Measurements from ENCODE around the gene IVNS1ABP. TPM values are rescaled to one million over a fixed set of nuclear protein-coding genes. Genes with fewer than 3 reads are reported as not detected.

Gene IVNS1ABP
- polyA plus RNA-seq, 1 experiment, result 59.6 TPM

DNA sequence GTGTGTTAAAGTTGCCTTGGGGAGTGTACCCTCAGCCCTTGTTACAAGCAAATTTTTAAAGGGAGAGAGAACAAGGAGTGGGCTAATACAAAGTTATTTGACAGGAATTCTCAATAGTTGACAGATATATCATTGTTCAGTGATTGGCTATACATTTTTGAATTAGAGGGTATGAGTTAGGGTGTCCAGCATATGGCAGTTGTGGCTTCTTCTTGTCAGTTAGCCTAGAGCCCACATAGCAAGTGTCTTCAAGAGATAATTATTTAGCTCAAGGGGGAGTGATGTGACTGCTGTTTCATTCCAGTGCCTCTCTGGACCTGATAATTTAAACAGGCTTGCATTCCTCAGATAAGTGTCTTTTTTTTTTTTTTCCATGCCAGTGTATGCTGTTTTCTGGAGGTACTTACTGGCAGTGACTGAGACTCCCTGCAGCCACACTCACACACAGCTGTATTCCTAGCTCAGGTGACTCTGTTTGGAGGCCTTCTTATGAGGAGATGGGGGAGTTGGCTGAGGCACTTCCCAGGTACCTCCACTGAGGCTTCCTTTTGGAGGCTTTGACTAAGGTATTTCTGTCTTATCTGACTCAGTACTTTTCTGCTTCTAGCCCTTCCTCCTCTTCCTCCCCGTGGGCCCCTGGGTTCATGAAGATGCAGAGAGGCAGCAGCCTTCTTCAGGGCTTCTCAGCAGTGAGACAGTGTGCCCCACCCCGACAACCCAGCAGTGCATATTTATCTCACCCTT lies 32.3 kb downstream of the IVNS1ABP start:
- Histone ChIP-seq H3K9me3 (ENCODE audit: control insufficient read depth, insufficient read depth, low read length) (no peaks in the 10 kb centered on the region), H3K27ac (ENCODE audit: low read depth, low read length) (no peak overlapping the region), H3K4me3 (ENCODE audit: low read depth, low read length) (no peak overlapping the region), H3K27me3 (ENCODE audit: control insufficient read depth, insufficient read depth, low read length) (no peaks in the 10 kb centered on the region)
- TF ChIP-seq, protein P1, sequence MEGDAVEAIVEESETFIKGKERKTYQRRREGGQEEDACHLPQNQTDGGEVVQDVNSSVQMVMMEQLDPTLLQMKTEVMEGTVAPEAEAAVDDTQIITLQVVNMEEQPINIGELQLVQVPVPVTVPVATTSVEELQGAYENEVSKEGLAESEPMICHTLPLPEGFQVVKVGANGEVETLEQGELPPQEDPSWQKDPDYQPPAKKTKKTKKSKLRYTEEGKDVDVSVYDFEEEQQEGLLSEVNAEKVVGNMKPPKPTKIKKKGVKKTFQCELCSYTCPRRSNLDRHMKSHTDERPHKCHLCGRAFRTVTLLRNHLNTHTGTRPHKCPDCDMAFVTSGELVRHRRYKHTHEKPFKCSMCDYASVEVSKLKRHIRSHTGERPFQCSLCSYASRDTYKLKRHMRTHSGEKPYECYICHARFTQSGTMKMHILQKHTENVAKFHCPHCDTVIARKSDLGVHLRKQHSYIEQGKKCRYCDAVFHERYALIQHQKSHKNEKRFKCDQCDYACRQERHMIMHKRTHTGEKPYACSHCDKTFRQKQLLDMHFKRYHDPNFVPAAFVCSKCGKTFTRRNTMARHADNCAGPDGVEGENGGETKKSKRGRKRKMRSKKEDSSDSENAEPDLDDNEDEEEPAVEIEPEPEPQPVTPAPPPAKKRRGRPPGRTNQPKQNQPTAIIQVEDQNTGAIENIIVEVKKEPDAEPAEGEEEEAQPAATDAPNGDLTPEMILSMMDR (IDR thresholded peaks at IDR 0.05; ENCODE audit: low read depth, low read length), result no peak
- DNase-seq (ENCODE audit: low read depth, low spot score), result no peak
- POLR2A ChIA-PET, result interaction anchor here (0.7 kb wide), 3 partner anchors 8 to 154 kb away, joined by 4 to 6 read pairs (median 5); no protein-coding TSS in a partner anchor
- CTCF ChIA-PET, result interaction anchor here (1.0 kb wide), 1 partner anchor 385 kb away, joined by 3 read pairs; no protein-coding TSS in a partner anchor

DNA sequence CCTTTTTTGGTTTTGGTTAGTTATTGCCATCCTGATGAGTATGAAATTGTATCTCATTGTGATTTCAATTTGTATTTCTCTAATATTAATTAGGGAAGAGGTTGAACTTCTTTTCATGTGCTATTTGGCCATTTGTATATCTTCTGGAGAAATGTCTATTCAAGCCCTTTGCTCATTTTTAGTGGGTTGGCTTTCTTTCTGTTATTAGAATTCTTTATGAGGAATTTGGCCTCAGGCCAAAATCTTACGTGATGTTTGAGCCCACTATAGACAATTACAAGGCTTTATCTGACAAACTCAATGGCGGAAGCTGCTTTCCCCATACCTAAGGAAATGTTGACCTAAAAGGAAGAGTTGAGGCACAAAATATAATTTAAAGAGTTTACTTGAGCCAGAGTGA lies 32.9 kb downstream of the IVNS1ABP start:
- CTCF ChIA-PET, result interaction anchor here (1.0 to 1.6 kb wide), 2 partner anchors 114 to 386 kb away, joined by 3 to 5 read pairs; no protein-coding TSS in a partner anchor
- H3K4me3 ChIP-seq (ENCODE audit: low read depth, low read length), result no peak overlapping the region
- POLR2A ChIA-PET, result interaction anchor here (0.7 kb wide), 1 partner anchor 9 kb away, joined by 6 read pairs; no protein-coding TSS in a partner anchor
- DNase-seq (ENCODE audit: low read depth, low spot score), result no peak
- no peak overlapping the region for H3K27ac ChIP-seq (ENCODE audit: low read depth, low read length)
- H3K27me3 ChIP-seq (ENCODE audit: control insufficient read depth, insufficient read depth, low read length), result no peaks in the 10 kb centered on the region
- TF ChIP-seq, protein P1 (IDR thresholded peaks at IDR 0.05; ENCODE audit: low read depth, low read length), result no peak
- H3K9me3 ChIP-seq (ENCODE audit: control insufficient read depth, insufficient read depth, low read length), result no peaks in the 10 kb centered on the region

DNA sequence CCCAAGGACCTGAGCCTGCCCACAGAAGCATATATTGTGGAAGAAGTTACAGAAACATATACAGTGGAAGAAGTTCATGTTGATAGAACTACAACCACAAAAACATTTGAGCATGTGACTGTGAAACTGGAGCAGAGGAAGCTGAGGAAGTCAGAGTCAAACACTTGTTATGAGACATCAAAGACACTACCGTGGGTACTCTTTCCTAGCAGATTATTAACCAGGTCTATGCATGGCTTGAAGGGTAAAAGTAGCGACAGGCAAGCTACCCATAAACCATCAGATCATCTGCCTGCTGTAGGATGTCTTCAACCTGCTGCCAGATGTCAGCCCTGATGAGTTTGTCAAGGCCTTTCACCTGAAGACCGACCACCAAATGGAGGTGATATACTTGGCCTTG lies 35.8 kb downstream of the IVNS1ABP start:
- POLR2A ChIA-PET, result no interaction called here
- CTCF ChIA-PET, result interaction anchor here (1.2 kb wide), 1 partner anchor 389 kb away, joined by 3 read pairs; no protein-coding TSS in a partner anchor
- H3K4me3 ChIP-seq (ENCODE audit: low read depth, low read length), result no peak overlapping the region
- TF ChIP-seq, protein P1 (IDR thresholded peaks at IDR 0.05; ENCODE audit: low read depth, low read length), result no peak
- no peaks in the 10 kb centered on the region for H3K27me3 ChIP-seq (ENCODE audit: control insufficient read depth, insufficient read depth, low read length)
- no peak for DNase-seq (ENCODE audit: low read depth, low spot score)
- H3K9me3 ChIP-seq (ENCODE audit: control insufficient read depth, insufficient read depth, low read length), result no peaks in the 10 kb centered on the region
- H3K27ac ChIP-seq (ENCODE audit: low read depth, low read length), result no peak overlapping the region

DNA sequence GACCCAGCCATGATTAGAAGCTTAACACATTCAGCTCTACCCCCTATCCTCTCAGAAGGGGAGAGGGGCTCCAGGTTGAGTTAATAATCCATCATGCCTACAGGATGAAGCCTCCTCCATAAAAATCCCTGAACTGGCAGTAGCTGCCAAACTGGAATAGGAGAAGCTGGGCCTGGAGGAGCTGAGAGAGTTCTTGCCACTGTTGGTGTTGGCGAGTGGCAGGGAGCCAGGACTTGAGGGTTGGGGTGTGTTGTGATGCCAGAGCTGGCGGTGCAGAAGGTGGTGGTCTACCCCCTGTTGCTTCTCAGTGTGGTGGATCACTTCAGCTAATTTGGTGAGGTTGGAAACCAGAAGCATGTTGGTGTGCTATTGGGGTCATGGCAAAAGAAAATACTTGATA lies 36.5 kb downstream of the IVNS1ABP start:
- Histone ChIP-seq H3K4me3 (ENCODE audit: low read depth, low read length) (no peak overlapping the region), H3K27me3 (ENCODE audit: control insufficient read depth, insufficient read depth, low read length) (no peaks in the 10 kb centered on the region), H3K27ac (ENCODE audit: low read depth, low read length) (no peak overlapping the region), H3K9me3 (ENCODE audit: control insufficient read depth, insufficient read depth, low read length) (no peaks in the 10 kb centered on the region)
- TF ChIP-seq, protein P1 (IDR thresholded peaks at IDR 0.05; ENCODE audit: low read depth, low read length), result no peak
- no peak for DNase-seq (ENCODE audit: low read depth, low spot score)
- POLR2A ChIA-PET, result no interaction called here
- CTCF ChIA-PET, result interaction anchor here (0.8 kb wide), 1 partner anchor 21 kb away, joined by 5 read pairs; no protein-coding TSS in a partner anchor

DNA sequence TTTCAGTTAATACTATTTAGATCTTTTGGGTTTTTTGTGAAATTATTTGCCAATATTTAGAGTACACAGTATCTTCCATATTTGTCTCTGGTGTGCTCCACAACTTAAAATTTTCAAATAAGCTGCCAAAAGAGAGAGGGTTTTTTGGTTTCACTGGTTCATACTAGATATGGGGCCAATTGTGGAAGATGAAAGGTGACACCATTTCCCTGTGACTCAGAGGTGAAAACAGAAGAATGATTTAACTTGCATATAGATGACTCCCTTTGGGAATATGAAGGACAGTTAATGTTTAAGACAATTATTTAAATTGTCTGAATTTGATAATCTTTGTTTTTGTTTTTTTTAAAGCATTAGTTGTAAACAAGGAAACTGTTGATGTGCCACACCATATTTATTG lies 37.5 kb downstream of the IVNS1ABP start:
- CTCF ChIA-PET, result no interaction called here
- Histone ChIP-seq H3K27ac (ENCODE audit: low read depth, low read length) (no peak overlapping the region), H3K9me3 (ENCODE audit: control insufficient read depth, insufficient read depth, low read length) (no peaks in the 10 kb centered on the region), H3K4me3 (ENCODE audit: low read depth, low read length) (no peak overlapping the region), H3K27me3 (ENCODE audit: control insufficient read depth, insufficient read depth, low read length) (no peaks in the 10 kb centered on the region)
- no peak for DNase-seq (ENCODE audit: low read depth, low spot score)
- POLR2A ChIA-PET, result no interaction called here
- TF ChIP-seq, protein P1 (IDR thresholded peaks at IDR 0.05; ENCODE audit: low read depth, low read length), result no peak

Data from AG04450 (cell line).